ENCODE measurements around the gene SORCS2.

GRCh38 chr4:7206385-7206784 lies 14.0 kb downstream of the SORCS2 start:
- TF ChIP-seq CTCF (IDR thresholded peaks at IDR 0.05): no peak
- no peak for TF ChIP-seq POLR2A (IDR thresholded peaks at IDR 0.05)
